K562 (cell line): ENCODE measurements around the gene RNASEH2A. TPM values are rescaled to one million over a fixed set of nuclear protein-coding genes. Genes with fewer than 3 reads are reported as not detected.

ENCODE experiments used
- ATAC-seq: fragments of 200-7000 bp; cut with Tn5 transposase; 3 replicates; pipeline ENCODE4 v1.9.1; 2020; ENCODE audit warnings: moderate library complexity
- BruUV-seq: library from RNA; stranded (reverse); fragments of 400-500 nt; replicated peaks from 2 replicates; lab custom pipeline; 2021; lab: Mats Ljungman, UMichigan
- CTCF ChIA-PET: fragments of 300-600 bp; formaldehyde crosslinking; extraction: SDS; loops from one replicate; lab custom pipeline; 2021; ENCODE audit warnings: low intra/inter-chr PET ratio; lab: Yijun Ruan, JAX
- POLR2A ChIA-PET: fragments of 300-600, 350-650 bp; sonication (Branson Sonifier 250); formaldehyde crosslinking; extraction: SDS; loops from one replicate; lab custom pipeline; 2021; ENCODE audit warnings: antibody characterized with exemption, inconsistent platforms; lab: Yijun Ruan, JAX
- DNase-seq, 4 experiments: peaks; one replicate each; pipeline versions ENCODE4 v3.0.0 to v3.0.0-alpha.2; 2011 to 2018; ENCODE audit warnings: low spot score in 3 of 4, mixed read lengths in 3 of 4; ENCODE audit errors: extremely low read depth in 1 of 4
- FAIRE-seq: peaks from 2 replicates; lab custom pipeline; 2011; peaks lifted over from hg19 to GRCh38; lab: Jason Lieb, UNC
- H2AFZ ChIP-seq: 2 replicates; pipeline ENCODE4 v1.6.0; 2011; ENCODE audit warnings: low read depth, low read length, control low read depth, inconsistent platforms
- H3K27ac ChIP-seq: fragments of 200-600 bp; 3 replicates; pipeline ENCODE4 v1.8.0; 2011; ENCODE audit warnings: low read depth, mild to moderate bottlenecking, control low read depth, inconsistent platforms, low read length, moderate library complexity, mixed read lengths; ENCODE audit errors: extremely low read depth
- H3K27me3 ChIP-seq, 2 experiments: fragments of 300-600 bp in 1 of 2; 2 replicates in 1 of 2; 3 replicates in 1 of 2; pipeline versions ENCODE4 v1.6.0 to v1.8.0; 2011; ENCODE audit warnings: inconsistent platforms in 2 of 2, low read length in 2 of 2, mild to moderate bottlenecking in 1 of 2, mixed read lengths in 1 of 2, moderate library complexity in 1 of 2; ENCODE audit not compliant: control insufficient read depth in 2 of 2, insufficient read depth in 2 of 2
- H3K36me3 ChIP-seq: fragments of 300-600 bp; 3 replicates; pipeline ENCODE4 v1.8.0; 2011; ENCODE audit warnings: mild to moderate bottlenecking, low read length, inconsistent platforms; ENCODE audit not compliant: control insufficient read depth, insufficient read depth
- H3K4me1 ChIP-seq, 2 experiments: fragments of 200-600 bp in 1 of 2; replicated peaks in 1 of 2; 2 replicates in 1 of 2; 3 replicates in 1 of 2; pipeline versions ENCODE4 v1.5.1 to v1.8.0; 2011; ENCODE audit warnings: inconsistent platforms in 2 of 2, low read length in 2 of 2, mild to moderate bottlenecking in 1 of 2, mixed read lengths in 1 of 2, moderate library complexity in 1 of 2; ENCODE audit not compliant: control insufficient read depth in 2 of 2, insufficient read depth in 2 of 2
- H3K4me2 ChIP-seq: 2 replicates; pipeline ENCODE4 v1.6.1; 2011; ENCODE audit warnings: low read length, control low read depth, inconsistent platforms, mixed read lengths; ENCODE audit not compliant: insufficient read depth
- H3K4me3 ChIP-seq: fragments of 200-600 bp; sonication (generic), shearing (Covaris generic); 2 replicates; pipeline ENCODE4 v1.5.1; 2016; ENCODE audit warnings: control low read depth, inconsistent platforms
- H3K79me2 ChIP-seq: fragments of 200-600 bp; 3 replicates; pipeline ENCODE4 v1.8.0; 2011; ENCODE audit warnings: low read length, inconsistent platforms; ENCODE audit not compliant: control insufficient read depth, insufficient read depth
- H3K9ac ChIP-seq, 2 experiments: 2 replicates each; pipeline versions ENCODE4 v1.6.0 to v1.6.1; 2011; ENCODE audit warnings: low read depth in 2 of 2, low read length in 2 of 2, control low read depth in 1 of 2, inconsistent platforms in 1 of 2, mild to moderate bottlenecking in 1 of 2, mixed read lengths in 1 of 2; ENCODE audit not compliant: insufficient read depth in 1 of 2
- H3K9me1 ChIP-seq: one replicate; pipeline ENCODE4 v1.6.0; 2011; ENCODE audit warnings: inconsistent platforms, mild to moderate bottlenecking, low read length, moderate library complexity; ENCODE audit not compliant: control insufficient read depth, insufficient read depth
- H3K9me3 ChIP-seq: replicated peaks from 2 replicates; pipeline ENCODE4 v1.5.1; 2011; ENCODE audit warnings: low read depth, low read length, inconsistent platforms; ENCODE audit not compliant: control insufficient read depth, insufficient read depth
- H4K20me1 ChIP-seq: replicated peaks from 2 replicates; pipeline ENCODE4 v1.6.1; 2011; ENCODE audit warnings: low read length, inconsistent platforms, mixed read lengths; ENCODE audit not compliant: control insufficient read depth, insufficient read depth
- BCL6 ChIP-seq: fragments of 250-450 bp; sonication (Bioruptor Pico); IDR thresholded peaks from 2 replicates; pipeline ENCODE4 v1.4.0; 2020
- ETV5 ChIP-seq: sonication (generic); formaldehyde crosslinking; IDR thresholded peaks from 2 replicates; pipeline ENCODE4 v1.4.0; 2020; ENCODE audit warnings: low read depth, mild to moderate bottlenecking, missing genetic modification reagents
- FOXA1 ChIP-seq: fragments of 450-650 bp; IDR thresholded peaks from 2 replicates; pipeline ENCODE4 v1.6.1; 2016; ENCODE audit warnings: mild to moderate bottlenecking, borderline replicate concordance
- GATAD2A ChIP-seq: fragments of 450-650 bp; IDR thresholded peaks from 2 replicates; pipeline ENCODE4 v1.6.1; 2017
- MCM2 ChIP-seq: fragments of 450-650 bp; IDR thresholded peaks from 2 replicates; pipeline ENCODE4 v1.6.1; 2017; ENCODE audit warnings: low read depth, mild to moderate bottlenecking
- MYNN ChIP-seq, 2 experiments: sonication (generic); formaldehyde crosslinking in 1 of 2; IDR thresholded peaks; 2 replicates each; pipeline versions ENCODE4 v1.5.0 to v1.6.1; 2016 to 2020; ENCODE audit warnings: antibody characterized with exemption in 1 of 2, missing genetic modification reagents in 1 of 2
- NFIC ChIP-seq: fragments of 450-650 bp; IDR thresholded peaks from 2 replicates; pipeline ENCODE4 v1.6.1; 2017; ENCODE audit warnings: mild to moderate bottlenecking, inconsistent platforms
- PCBP2 ChIP-seq: fragments of 200-400 bp; formaldehyde crosslinking; IDR thresholded peaks from 2 replicates; pipeline ENCODE4 v1.6.1; 2018; ENCODE audit warnings: low read length, low read depth, mild to moderate bottlenecking, moderate library complexity; ENCODE audit not compliant: poor library complexity, severe bottlenecking
- RBM22 ChIP-seq: fragments of 200-400 bp; formaldehyde crosslinking; IDR thresholded peaks from 2 replicates; pipeline ENCODE4 v1.6.1; 2018; ENCODE audit warnings: low read length, low read depth; ENCODE audit not compliant: poor library complexity, severe bottlenecking
- TBP ChIP-seq: optimal IDR thresholded peaks from 2 replicates; pipeline ENCODE3; 2011; ENCODE audit warnings: low read depth, low read length, improper control_type of control experiment
- TOE1 ChIP-seq, 2 experiments: fragments of 450-650 bp in 1 of 2; sonication (generic) in 1 of 2; formaldehyde crosslinking in 1 of 2; IDR thresholded peaks; 2 replicates each; pipeline versions ENCODE4 v1.7.1 to v1.8.0; 2016 to 2022; ENCODE audit warnings: borderline replicate concordance in 2 of 2, mild to moderate bottlenecking in 2 of 2, antibody characterized with exemption in 1 of 2, inconsistent platforms in 1 of 2, low read depth in 1 of 2, missing genetic modification reagents in 1 of 2, moderate library complexity in 1 of 2
- ZBTB7A ChIP-seq: IDR thresholded peaks from 2 replicates; pipeline ENCODE4 v1.6.1; 2011; ENCODE audit warnings: low read depth, mild to moderate bottlenecking, low read length, moderate library complexity, borderline replicate concordance; ENCODE audit not compliant: control insufficient read depth
- ZNF134 ChIP-seq: fragments of 250-450 bp; sonication (Bioruptor Pico); conservative IDR thresholded peaks from 2 replicates; pipeline ENCODE4 v1.4.0; 2020
- ZNF23 ChIP-seq: fragments of 250-450 bp; sonication (Bioruptor Pico); IDR thresholded peaks from 2 replicates; pipeline ENCODE4 v1.4.0; 2020; ENCODE audit warnings: mild to moderate bottlenecking
- ZNF586 ChIP-seq: fragments of 450-650 bp; formaldehyde crosslinking; conservative IDR thresholded peaks from 2 replicates; pipeline ENCODE4 v1.4.0; 2020; ENCODE audit warnings: mild to moderate bottlenecking, moderate library complexity
- WGBS: fragments of 100-300 bp; shearing (Covaris generic); methylation state at CpG from one replicate; pipeline ENCODE4 v1.1.6; 2016; ENCODE audit warnings: low coverage, mixed read lengths; ENCODE audit not compliant: insufficient coverage; ENCODE audit errors: missing lambda C conversion rate; 5-methylcytosine and 5-hydroxymethylcytosine counted together
- in situ Hi-C: fragments of 300-500 bp; cut with MboI; formaldehyde crosslinking; loops from 4 replicates; pipeline ENCODE4 v1.15.0; 2018; ENCODE audit warnings: inconsistent platforms, mixed read lengths
- intact Hi-C: fragments of 100-400 bp; cut with micrococcal nuclease; formaldehyde crosslinking; loops from 2 replicates; pipeline ENCODE4 v1.14.2; 2022
- polyA plus RNA-seq, 8 experiments: library from polyadenylated mRNA; depleted of rRNA in 4 of 8; stranded (reverse) in 5 of 8; unstranded in 3 of 8; fragments of >200 nt; fragmentation: Nextera tagmentation in 2 of 8; fragmentation: Illumina TruSeq in 1 of 8; extraction: Ambion mirVana in 2 of 8; extraction: Trizol in 1 of 8; gene quantifications; 2 replicates each; pipeline versions ENCODE4 v1.2.1 to v1.2.3, GENCODE V29; 2011 to 2014; ENCODE audit warnings: inconsistent platforms in 1 of 8, missing spikeins in 1 of 8
- total RNA-seq, 7 experiments: library from RNA; depleted of rRNA in 6 of 7; stranded (reverse); fragments of >200 nt in 6 of 7; fragmentation: Illumina TruSeq in 2 of 7; extraction: Trizol in 2 of 7; gene quantifications; 2 replicates each; pipeline versions ENCODE4 v1.2.1 to v1.2.3, GENCODE V29; 2011 to 2021; ENCODE audit warnings: low replicate concordance in 1 of 7
- TF ChIP-seq, protein P1 (sequence below): fragments of 450-650 bp; formaldehyde crosslinking; IDR thresholded peaks from 2 replicates; pipeline ENCODE4 v1.4.0; 2022; ENCODE audit warnings: missing genetic modification characterization
- TF ChIP-seq, protein P2 (sequence below), 2 experiments: fragments of 200-800 bp in 1 of 2; sonication (Bioruptor generic) in 1 of 2; sonication (generic) in 1 of 2; formaldehyde crosslinking in 1 of 2; IDR thresholded peaks in 1 of 2; conservative IDR thresholded peaks in 1 of 2; 2 replicates each; pipeline versions ENCODE4 v1.5.0 to v1.6.1; 2016 to 2020; ENCODE audit warnings: missing compliant biosample characterization in 1 of 2, missing genetic modification characterization in 1 of 2, missing genetic modification reagents in 1 of 2
- TF ChIP-seq, protein P3 (sequence below): IDR thresholded peaks from 2 replicates; pipeline ENCODE4 v1.6.1; 2014; ENCODE audit warnings: antibody characterized with exemption

RNASEH2A gene
- total and polyA plus RNA-seq, 9 of the 15 experiments (the other 6 are each of a cell fraction or from before 2014, with no cell fraction given), result 22.3 to 78.0 (median 61.7) TPM

DNA sequence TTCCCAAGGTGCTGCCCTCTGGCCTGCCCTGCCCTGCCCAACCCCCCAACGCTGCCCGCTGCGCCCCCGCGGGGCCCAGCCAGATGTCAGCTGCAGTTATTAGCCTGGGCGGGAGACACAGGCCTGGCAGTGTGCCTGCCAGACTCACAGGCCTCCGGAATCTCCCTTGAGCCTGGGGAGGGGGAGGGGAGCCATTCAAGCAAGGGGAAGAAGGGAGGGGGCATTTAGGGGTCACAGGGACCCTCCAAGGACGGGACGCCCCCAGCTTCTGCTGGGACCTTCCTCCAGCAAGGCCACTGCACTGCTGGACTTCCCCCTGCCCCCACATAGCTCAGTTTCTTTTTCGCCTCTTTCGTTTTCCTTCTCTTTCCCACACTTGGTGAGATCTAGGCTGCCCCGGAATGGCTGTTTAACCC is 17.7 kb upstream of the RNASEH2A start:
- 7% methylated on average over 12 of the region's 12 CpGs for WGBS
- H3K27me3 ChIP-seq, result no peaks in the 10 kb centered on the region
- no peak for FAIRE-seq
- peak overlapping the region; percentile 83 for H3K4me3 ChIP-seq
- H4K20me1 ChIP-seq, result peaks cover 13% of the 10 kb centered on the region; the same call in 1 of the 2 replicates
- in situ Hi-C loops (no loop called here), intact Hi-C loops (no loop called here)
- ChIA-PET POLR2A (interaction anchor here (0.6 to 2.3 kb wide), 8 partner anchors 10 to 607 kb away, joined by 3 to 15 read pairs (median 3); no protein-coding TSS in a partner anchor), CTCF (no interaction called here)
- no peaks in the 10 kb centered on the region for H3K36me3 ChIP-seq
- H3K27ac ChIP-seq, result peak overlapping the region; percentile 89
- peaks cover 60 to 88% of the 10 kb centered on the region in 2 experiments for H3K4me1 ChIP-seq
- no TSS peak for BruUV-seq
- peak overlapping the region; percentile 82 for H3K4me2 ChIP-seq
- H3K79me2 ChIP-seq, result peaks cover 35% of the 10 kb centered on the region
- peak overlapping the region; percentile 76 for H2AFZ ChIP-seq
- DNase-seq, result peak in 2 of 4 experiments; percentile 53 to 79
- no peaks in the 10 kb centered on the region for H3K9me1 ChIP-seq
- no peaks in the 10 kb centered on the region for H3K9me3 ChIP-seq
- ATAC-seq, result no peak
- peak overlapping the region; percentile 73 to 87 for H3K9ac ChIP-seq
- TF ChIP-seq GATAD2A (peak; percentile 86), ETV5 (CRISPR knock-in tag) (no peak), FOXA1 (no peak), BCL6 (CRISPR knock-in tag) (no peak), RBM22 (no peak), ZBTB7A (peak; percentile 88), ZNF23 (CRISPR knock-in tag) (no peak), MYNN (IDR thresholded peaks at IDR 0.05) (peak; percentile 68; the same call in 1 of the 2 replicates), MYNN (CRISPR knock-in tag; IDR thresholded peaks at IDR 0.05) (no peak), ZNF134 (CRISPR knock-in tag) (no peak), PCBP2 (no peak), ZNF586 (CRISPR knock-in tag) (no peak), TBP (no peak), TOE1 (IDR thresholded peaks at IDR 0.05; ENCODE audit: borderline replicate concordance) (no peak), TOE1 (CRISPR knock-in tag; IDR thresholded peaks at IDR 0.05; ENCODE audit: borderline replicate concordance, low read depth) (no peak), MCM2 (no peak), NFIC (peak; percentile 89)
- TF ChIP-seq, protein P1, sequence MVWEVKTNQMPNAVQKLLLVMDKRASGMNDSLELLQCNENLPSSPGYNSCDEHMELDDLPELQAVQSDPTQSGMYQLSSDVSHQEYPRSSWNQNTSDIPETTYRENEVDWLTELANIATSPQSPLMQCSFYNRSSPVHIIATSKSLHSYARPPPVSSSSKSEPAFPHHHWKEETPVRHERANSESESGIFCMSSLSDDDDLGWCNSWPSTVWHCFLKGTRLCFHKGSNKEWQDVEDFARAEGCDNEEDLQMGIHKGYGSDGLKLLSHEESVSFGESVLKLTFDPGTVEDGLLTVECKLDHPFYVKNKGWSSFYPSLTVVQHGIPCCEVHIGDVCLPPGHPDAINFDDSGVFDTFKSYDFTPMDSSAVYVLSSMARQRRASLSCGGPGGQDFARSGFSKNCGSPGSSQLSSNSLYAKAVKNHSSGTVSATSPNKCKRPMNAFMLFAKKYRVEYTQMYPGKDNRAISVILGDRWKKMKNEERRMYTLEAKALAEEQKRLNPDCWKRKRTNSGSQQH (CRISPR knock-in tag), result no peak
- TF ChIP-seq, protein P2, sequence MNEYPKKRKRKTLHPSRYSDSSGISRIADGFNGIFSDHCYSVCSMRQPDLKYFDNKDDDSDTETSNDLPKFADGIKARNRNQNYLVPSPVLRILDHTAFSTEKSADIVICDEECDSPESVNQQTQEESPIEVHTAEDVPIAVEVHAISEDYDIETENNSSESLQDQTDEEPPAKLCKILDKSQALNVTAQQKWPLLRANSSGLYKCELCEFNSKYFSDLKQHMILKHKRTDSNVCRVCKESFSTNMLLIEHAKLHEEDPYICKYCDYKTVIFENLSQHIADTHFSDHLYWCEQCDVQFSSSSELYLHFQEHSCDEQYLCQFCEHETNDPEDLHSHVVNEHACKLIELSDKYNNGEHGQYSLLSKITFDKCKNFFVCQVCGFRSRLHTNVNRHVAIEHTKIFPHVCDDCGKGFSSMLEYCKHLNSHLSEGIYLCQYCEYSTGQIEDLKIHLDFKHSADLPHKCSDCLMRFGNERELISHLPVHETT (CRISPR knock-in tag; conservative IDR thresholded peaks at IDR 0.05 in 1 of 2, IDR thresholded peaks at IDR 0.05 in 1 of 2), result no peak
- TF ChIP-seq, protein P3, sequence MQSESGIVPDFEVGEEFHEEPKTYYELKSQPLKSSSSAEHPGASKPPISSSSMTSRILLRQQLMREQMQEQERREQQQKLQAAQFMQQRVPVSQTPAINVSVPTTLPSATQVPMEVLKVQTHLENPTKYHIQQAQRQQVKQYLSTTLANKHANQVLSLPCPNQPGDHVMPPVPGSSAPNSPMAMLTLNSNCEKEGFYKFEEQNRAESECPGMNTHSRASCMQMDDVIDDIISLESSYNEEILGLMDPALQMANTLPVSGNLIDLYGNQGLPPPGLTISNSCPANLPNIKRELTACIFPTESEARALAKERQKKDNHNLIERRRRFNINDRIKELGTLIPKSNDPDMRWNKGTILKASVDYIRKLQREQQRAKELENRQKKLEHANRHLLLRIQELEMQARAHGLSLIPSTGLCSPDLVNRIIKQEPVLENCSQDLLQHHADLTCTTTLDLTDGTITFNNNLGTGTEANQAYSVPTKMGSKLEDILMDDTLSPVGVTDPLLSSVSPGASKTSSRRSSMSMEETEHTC, result no peak
